Dendritic cell treated with granulocyte-macrophage colony-stimulating factor and Interleukin-4, amounts not matched to agents 40 ng/mL and 50 ng/mL, for 4 days (primary cell): ENCODE data around the gene ARL14EPL.

ENCODE experiments used
- H3K27ac Mint-ChIP-seq: one replicate; pipeline ENCODE4 v1.8.0; 2022; ENCODE audit warnings: mild to moderate bottlenecking, mixed read lengths
- H3K27me3 Mint-ChIP-seq: one replicate; pipeline ENCODE4 v1.8.0; 2022; ENCODE audit warnings: mild to moderate bottlenecking, mixed read lengths
- H3K36me3 Mint-ChIP-seq: one replicate; pipeline ENCODE4 v1.8.0; 2022; ENCODE audit warnings: low read depth, mixed read lengths
- H3K4me1 Mint-ChIP-seq: one replicate; pipeline ENCODE4 v1.8.0; 2022; ENCODE audit warnings: low read depth, mixed read lengths
- H3K4me3 Mint-ChIP-seq: one replicate; pipeline ENCODE4 v1.8.0; 2022; ENCODE audit warnings: mild to moderate bottlenecking, moderate library complexity, mixed read lengths
- H3K9me3 Mint-ChIP-seq: one replicate; pipeline ENCODE4 v1.8.0; 2022; ENCODE audit warnings: mixed read lengths
- intact Hi-C: fragments of 100-400 bp; cut with micrococcal nuclease; formaldehyde crosslinking; loops from one replicate; pipeline ENCODE4 v1.15.0; 2022

The ARL14EPL gene

GRCh38 chr5:116032991-116033390, 719 bp downstream of the ARL14EPL start:
- no peaks in the 10 kb centered on the region for H3K9me3 Mint-ChIP-seq
- intact Hi-C loops, result no loop called here
- H3K27me3 Mint-ChIP-seq, result peaks cover 2% of the 10 kb centered on the region
- H3K36me3 Mint-ChIP-seq, result no peaks in the 10 kb centered on the region
- peaks cover 29% of the 10 kb centered on the region for H3K4me1 Mint-ChIP-seq
- H3K27ac Mint-ChIP-seq, result no peak overlapping the region
- H3K4me3 Mint-ChIP-seq, result no peak overlapping the region

- H3K27me3 Mint-ChIP-seq, result no peaks in the 10 kb centered on the region
- intact Hi-C loops, result no loop called here
Observed at GRCh38 chr5:116035123-116035522, 2.9 kb downstream of the ARL14EPL start.

GRCh38 chr5:116037236-116037822, 5.1 kb downstream of the ARL14EPL start:
- Mint-ChIP-seq H3K9me3 (no peaks in the 10 kb centered on the region), H3K36me3 (no peaks in the 10 kb centered on the region), H3K4me1 (peaks cover 44% of the 10 kb centered on the region), H3K27ac (no peak overlapping the region), H3K27me3 (no peaks in the 10 kb centered on the region), H3K4me3 (no peak overlapping the region)
- intact Hi-C loops, result no loop called here

More at GRCh38 chr5:116035123-116035522, 2.9 kb downstream of the ARL14EPL start:
- no peaks in the 10 kb centered on the region for H3K36me3 Mint-ChIP-seq
- no peak overlapping the region for H3K4me3 Mint-ChIP-seq
- peak overlapping the region; percentile 18 for H3K27ac Mint-ChIP-seq
- peaks cover 44% of the 10 kb centered on the region for H3K4me1 Mint-ChIP-seq
- H3K9me3 Mint-ChIP-seq, result no peaks in the 10 kb centered on the region

GRCh38 chr5:116038817-116039216, 6.5 kb downstream of the ARL14EPL start:
- H3K4me3 Mint-ChIP-seq, result no peak overlapping the region
- no peaks in the 10 kb centered on the region for H3K27me3 Mint-ChIP-seq
- peak overlapping the region; percentile 25 for H3K27ac Mint-ChIP-seq
- no peaks in the 10 kb centered on the region for H3K36me3 Mint-ChIP-seq
- H3K4me1 Mint-ChIP-seq, result peaks cover 43% of the 10 kb centered on the region
- no peaks in the 10 kb centered on the region for H3K9me3 Mint-ChIP-seq
- intact Hi-C loops, result no loop called here

- Mint-ChIP-seq H3K27me3 (no peaks in the 10 kb centered on the region), H3K27ac (no peak overlapping the region), H3K9me3 (no peaks in the 10 kb centered on the region), H3K4me3 (no peak overlapping the region), H3K4me1 (peaks cover 19% of the 10 kb centered on the region), H3K36me3 (no peaks in the 10 kb centered on the region)
- intact Hi-C loops, result no loop called here
Observed at GRCh38 chr5:116042375-116042774, 10.1 kb downstream of the ARL14EPL start.

- H3K4me1 Mint-ChIP-seq, result peaks cover 5% of the 10 kb centered on the region
- intact Hi-C loops, result no loop called here
- no peaks in the 10 kb centered on the region for H3K27me3 Mint-ChIP-seq
- H3K36me3 Mint-ChIP-seq, result no peaks in the 10 kb centered on the region
- H3K27ac Mint-ChIP-seq, result no peak overlapping the region
- H3K4me3 Mint-ChIP-seq, result no peak overlapping the region
- H3K9me3 Mint-ChIP-seq, result no peaks in the 10 kb centered on the region
Observed at GRCh38 chr5:116044073-116044472, 11.8 kb downstream of the ARL14EPL start.

- Mint-ChIP-seq H3K36me3 (no peaks in the 10 kb centered on the region), H3K4me1 (no peaks in the 10 kb centered on the region), H3K27me3 (no peaks in the 10 kb centered on the region), H3K4me3 (no peak overlapping the region), H3K27ac (no peak overlapping the region), H3K9me3 (no peaks in the 10 kb centered on the region)
- intact Hi-C loops, result no loop called here
Observed at GRCh38 chr5:116045821-116046220, 13.5 kb downstream of the ARL14EPL start.

GRCh38 chr5:116046261-116046660, 14.0 kb downstream of the ARL14EPL start:
- intact Hi-C loops, result no loop called here
- no peak overlapping the region for H3K27ac Mint-ChIP-seq
- H3K36me3 Mint-ChIP-seq, result no peaks in the 10 kb centered on the region
- no peaks in the 10 kb centered on the region for H3K27me3 Mint-ChIP-seq
- H3K4me3 Mint-ChIP-seq, result no peak overlapping the region
- H3K4me1 Mint-ChIP-seq, result no peaks in the 10 kb centered on the region
- no peaks in the 10 kb centered on the region for H3K9me3 Mint-ChIP-seq

- Mint-ChIP-seq H3K9me3 (no peaks in the 10 kb centered on the region), H3K36me3 (no peaks in the 10 kb centered on the region), H3K4me1 (no peaks in the 10 kb centered on the region), H3K27me3 (no peaks in the 10 kb centered on the region), H3K4me3 (no peak overlapping the region), H3K27ac (no peak overlapping the region)
- intact Hi-C loops, result no loop called here
Observed at GRCh38 chr5:116046823-116047222, 14.6 kb downstream of the ARL14EPL start.

GRCh38 chr5:116058346-116058936, 26.2 kb downstream of the ARL14EPL start:
- H3K4me1 Mint-ChIP-seq, result no peaks in the 10 kb centered on the region
- intact Hi-C loops, result no loop called here
- H3K4me3 Mint-ChIP-seq, result no peak overlapping the region
- H3K27me3 Mint-ChIP-seq, result no peaks in the 10 kb centered on the region
- no peaks in the 10 kb centered on the region for H3K36me3 Mint-ChIP-seq
- H3K9me3 Mint-ChIP-seq, result no peaks in the 10 kb centered on the region
- no peak overlapping the region for H3K27ac Mint-ChIP-seq

- no peaks in the 10 kb centered on the region for H3K27me3 Mint-ChIP-seq
- intact Hi-C loops, result no loop called here
- no peak overlapping the region for H3K27ac Mint-ChIP-seq
- no peaks in the 10 kb centered on the region for H3K36me3 Mint-ChIP-seq
- no peaks in the 10 kb centered on the region for H3K9me3 Mint-ChIP-seq
- no peaks in the 10 kb centered on the region for H3K4me1 Mint-ChIP-seq
- no peak overlapping the region for H3K4me3 Mint-ChIP-seq
Observed at GRCh38 chr5:116062352-116062751, 30.1 kb downstream of the ARL14EPL start.

GRCh38 chr5:116063950-116064349, 31.7 kb downstream of the ARL14EPL start:
- H3K36me3 Mint-ChIP-seq, result no peaks in the 10 kb centered on the region
- H3K27me3 Mint-ChIP-seq, result no peaks in the 10 kb centered on the region
- H3K4me1 Mint-ChIP-seq, result no peaks in the 10 kb centered on the region
- H3K4me3 Mint-ChIP-seq, result no peak overlapping the region
- intact Hi-C loops, result no loop called here
- H3K27ac Mint-ChIP-seq, result no peak overlapping the region
- H3K9me3 Mint-ChIP-seq, result no peaks in the 10 kb centered on the region

GRCh38 chr5:116068028-116068632, 35.9 kb downstream of the ARL14EPL start:
- Mint-ChIP-seq H3K27ac (no peak overlapping the region), H3K36me3 (no peaks in the 10 kb centered on the region), H3K4me1 (no peaks in the 10 kb centered on the region), H3K27me3 (no peaks in the 10 kb centered on the region), H3K9me3 (no peaks in the 10 kb centered on the region), H3K4me3 (no peak overlapping the region)
- intact Hi-C loops, result loop anchor here (2.0 to 5.0 kb wide), 3 partner anchors 226 to 759 kb away; partner anchors contain the start of genes AP3S1 and ATG12

- no peak overlapping the region for H3K27ac Mint-ChIP-seq
- no peaks in the 10 kb centered on the region for H3K27me3 Mint-ChIP-seq
- no peaks in the 10 kb centered on the region for H3K36me3 Mint-ChIP-seq
- H3K4me1 Mint-ChIP-seq, result peaks cover 10% of the 10 kb centered on the region
- no peak overlapping the region for H3K4me3 Mint-ChIP-seq
- intact Hi-C loops, result no loop called here
- no peaks in the 10 kb centered on the region for H3K9me3 Mint-ChIP-seq
Observed at GRCh38 chr5:116071211-116071610, 38.9 kb downstream of the ARL14EPL start.
